ENCODE data around the gene CREB3L1. TPM values are rescaled to one million over a fixed set of nuclear protein-coding genes. Genes with fewer than 3 reads are reported as not detected.
A peak's percentile ranks its signal among the peaks of the same experiment; 100 is the strongest.

CREB3L1 gene
- total RNA-seq, 1 donor from 2014 or later: 1.9 TPM

DNA sequence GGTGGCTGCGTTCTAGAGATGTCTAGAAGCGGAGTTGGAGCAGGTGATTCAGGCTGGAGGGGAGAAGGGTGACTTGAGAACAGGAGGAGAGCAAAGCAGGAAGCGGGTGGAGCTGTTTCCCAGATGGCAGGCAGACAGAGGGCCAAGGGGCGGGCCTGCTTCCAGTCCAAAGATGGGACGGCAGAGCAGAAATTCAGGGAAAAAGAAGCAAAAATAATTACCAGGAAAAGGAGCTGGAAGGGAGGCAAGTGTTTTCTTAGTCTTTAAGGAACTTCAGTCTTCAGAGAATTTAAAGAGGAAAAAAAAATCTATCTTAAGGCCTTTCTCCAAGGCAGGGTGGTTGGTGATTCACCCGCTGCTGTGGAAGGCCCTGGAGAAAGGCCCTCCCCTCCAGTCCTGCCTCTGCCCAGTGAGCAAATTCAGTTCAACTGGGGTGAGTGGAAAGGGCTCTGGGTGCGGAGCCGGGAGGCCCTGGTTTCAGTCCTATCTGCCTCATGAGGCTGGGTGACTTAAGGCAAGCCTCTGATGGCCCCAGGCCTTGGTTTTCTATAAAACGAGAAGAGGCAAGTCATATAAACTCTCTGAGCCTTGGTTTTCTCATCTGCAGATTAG, 4.5 kb upstream of the CREB3L1 start:
- no peak for DNase-seq (ENCODE audit: low read depth, low spot score)

DNA sequence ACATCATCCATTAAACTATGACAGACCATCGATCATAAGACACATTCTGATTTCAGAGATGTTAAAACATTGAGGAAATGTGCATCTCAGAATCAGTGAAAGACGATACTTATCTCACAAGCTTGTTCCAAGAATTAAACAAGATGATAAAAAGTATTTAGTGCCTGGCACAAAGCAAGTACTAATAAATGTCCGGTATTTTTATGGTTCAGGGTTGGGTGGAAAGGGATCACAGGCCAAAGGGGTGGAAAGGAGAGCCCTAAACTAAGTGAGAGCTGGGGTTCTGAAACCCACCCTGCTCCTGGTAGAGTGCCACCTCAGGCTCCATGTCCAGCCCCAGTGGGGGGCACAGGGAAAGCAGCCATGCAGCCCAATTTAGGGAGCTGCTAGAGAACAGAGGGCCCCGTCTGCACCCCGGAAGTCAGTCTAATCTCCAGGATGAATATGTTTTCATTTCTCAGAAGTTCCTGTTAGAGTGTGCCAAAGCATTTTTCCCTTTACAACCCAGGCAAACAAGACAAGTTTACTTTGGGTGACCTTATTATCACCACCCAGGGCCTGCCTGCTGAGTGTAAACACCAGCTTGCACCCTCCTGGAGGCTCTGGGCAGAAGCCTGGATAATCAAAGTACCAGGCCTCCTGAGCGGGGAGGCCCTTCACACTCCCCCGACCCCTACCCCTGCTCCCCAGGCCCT, 3.8 kb upstream of the CREB3L1 start:
- DNase-seq (ENCODE audit: low read depth, low spot score): no peak

DNA sequence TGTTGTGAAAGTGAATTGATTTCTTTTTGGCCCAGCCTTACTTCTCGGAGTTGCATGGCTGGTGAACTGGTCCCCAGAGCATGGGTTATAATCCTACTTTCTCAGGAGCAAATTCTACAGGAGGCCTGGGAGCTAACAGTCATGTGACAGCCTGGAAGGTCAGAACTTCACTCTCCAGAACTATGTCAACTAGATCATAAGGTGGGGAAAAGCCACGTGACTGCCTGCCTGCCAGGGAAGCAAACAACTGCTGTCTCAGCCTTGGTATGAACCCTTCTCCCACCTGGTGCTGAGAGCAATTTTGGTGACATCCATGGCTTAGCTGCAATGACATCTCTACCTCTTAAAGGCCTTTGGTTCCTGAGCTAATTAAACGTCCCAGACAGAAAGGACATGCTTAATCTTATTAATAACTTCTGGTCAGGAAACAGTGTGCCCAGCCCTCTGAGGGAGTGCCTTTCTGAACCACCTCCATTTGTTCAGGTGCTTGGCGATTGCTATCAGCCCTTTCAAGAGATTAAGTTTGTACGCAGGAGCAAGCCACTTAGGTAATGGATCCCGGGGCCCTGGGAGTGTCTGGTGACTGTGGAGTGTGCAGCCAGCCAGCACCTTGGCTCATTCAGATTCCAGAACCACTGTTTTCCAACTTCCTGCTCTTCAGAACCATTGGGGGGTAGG, 1.4 kb upstream of the CREB3L1 start:
- DNase-seq (ENCODE audit: low read depth, low spot score): no peak

DNA sequence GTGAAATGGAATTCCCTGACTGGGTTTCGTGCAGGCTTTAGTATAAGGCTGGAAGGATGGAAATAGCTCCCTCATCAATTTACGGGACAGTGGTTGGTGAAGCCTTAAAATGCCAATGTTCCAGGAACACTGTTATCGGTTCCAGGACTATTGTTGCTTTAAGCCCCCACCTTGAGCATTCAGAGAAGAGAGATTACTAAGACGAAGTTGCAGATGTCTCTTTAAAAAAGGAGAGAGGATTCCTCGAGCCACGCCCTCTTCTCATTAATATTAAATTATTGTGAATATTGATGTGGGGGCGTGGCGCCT, 195 bp upstream of the CREB3L1 start:
- DNase-seq (ENCODE audit: low read depth, low spot score): no peak

DNA sequence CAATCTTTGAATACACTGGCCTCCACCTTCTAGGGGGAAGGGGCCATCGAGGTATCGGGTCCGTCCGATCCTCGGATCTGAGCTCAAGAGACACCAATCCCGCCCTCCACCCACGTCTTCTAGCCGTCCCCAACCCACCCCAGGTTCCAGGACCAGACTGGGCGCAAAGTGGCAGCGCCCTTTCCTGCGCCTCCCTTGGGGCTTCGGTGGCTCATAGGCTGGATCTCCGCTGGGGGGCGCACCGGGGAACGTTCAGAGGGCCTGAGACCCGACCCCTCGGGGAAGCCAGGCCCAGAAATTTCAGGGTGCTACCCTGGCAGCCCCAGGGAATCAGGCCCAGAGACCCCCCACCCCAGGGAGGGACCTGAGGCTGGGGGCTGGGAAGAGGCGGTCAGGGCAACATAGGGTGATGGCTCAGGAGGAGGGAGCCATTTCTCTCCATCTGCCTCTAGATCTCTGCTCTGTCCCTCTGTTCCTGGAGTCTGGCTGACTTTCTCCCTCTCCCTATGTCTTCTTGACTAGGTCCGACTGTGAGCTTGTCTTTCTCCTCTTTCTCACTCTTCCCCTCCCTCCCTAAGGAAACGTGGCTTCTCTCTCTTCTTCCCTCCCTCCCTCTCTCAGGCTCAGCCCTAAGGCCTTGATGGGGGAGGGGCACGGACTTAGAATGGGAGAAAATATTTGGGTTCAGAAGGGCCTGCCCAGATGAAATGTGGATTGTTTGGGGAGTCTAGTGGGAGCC, 1.1 kb downstream of the CREB3L1 start:
- DNase-seq (ENCODE audit: low read depth, low spot score): no peak

DNA sequence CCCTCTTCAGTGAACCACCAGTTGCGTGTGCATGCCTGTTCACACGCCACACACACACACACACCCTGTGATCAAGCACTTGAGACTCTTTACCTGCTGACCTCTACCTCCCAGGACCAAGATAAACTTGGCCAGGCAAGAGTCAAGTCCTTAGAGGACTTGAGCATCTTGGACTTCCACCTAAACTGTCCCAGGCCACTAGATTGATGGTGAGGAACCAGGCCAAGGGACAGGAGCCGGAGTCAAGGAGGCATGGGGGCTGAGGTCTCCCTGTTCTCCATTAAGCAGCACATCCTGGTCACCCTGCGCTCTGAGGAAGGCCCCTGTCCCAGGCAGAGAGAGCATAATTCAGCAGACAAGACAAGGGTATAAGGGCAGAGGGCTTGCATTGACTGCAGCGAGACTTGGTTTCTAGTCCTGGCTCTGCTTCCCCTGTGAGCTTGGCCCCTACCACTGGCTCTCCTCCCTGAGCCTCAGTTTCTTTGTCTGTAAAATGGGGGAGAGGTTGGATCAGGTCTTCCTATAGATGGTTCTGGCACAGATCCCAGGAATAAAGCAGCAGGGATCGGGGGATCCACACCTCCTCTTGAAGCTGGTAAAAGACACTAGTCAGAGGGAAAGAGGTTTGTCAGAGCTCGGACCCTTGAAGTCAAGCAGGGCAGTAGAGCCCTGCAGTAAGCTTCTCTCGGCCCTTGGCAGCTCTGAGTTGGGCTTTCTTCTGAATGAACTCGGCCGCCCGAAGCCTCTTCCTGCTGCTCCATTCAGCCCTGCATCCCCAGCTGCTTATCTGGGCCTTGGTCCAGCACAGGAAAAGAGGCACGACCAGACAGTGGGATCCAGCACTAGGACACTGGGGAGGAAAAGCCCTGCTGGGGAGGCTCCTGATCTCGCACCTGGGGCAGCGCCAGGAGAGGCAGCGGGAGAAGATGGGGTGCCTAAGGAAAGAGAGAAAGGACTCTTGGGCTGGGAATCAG, 2.0 kb downstream of the CREB3L1 start:
- peak; percentile 40 for DNase-seq (ENCODE audit: low read depth, low spot score)

DNA sequence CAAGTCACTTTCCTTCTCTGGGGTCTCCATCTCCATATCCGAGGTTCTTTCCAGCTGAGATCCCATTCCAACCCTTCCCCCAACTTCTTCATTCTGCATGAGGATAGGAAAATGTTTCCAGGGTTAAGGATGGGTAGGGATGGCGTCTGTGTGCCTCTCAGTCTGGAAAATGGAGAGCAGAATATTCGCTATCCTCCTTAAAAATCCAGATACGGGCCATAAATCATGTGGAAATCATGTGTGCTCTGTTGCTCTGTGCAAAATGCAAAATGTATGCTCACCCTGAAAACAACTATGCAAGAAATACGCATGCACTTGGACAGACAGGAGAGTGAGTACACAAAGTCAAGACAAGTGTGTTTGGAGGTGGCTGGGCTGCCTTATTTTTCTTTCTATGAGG, 3.2 kb downstream of the CREB3L1 start:
- DNase-seq (ENCODE audit: low read depth, low spot score): no peak

DNA sequence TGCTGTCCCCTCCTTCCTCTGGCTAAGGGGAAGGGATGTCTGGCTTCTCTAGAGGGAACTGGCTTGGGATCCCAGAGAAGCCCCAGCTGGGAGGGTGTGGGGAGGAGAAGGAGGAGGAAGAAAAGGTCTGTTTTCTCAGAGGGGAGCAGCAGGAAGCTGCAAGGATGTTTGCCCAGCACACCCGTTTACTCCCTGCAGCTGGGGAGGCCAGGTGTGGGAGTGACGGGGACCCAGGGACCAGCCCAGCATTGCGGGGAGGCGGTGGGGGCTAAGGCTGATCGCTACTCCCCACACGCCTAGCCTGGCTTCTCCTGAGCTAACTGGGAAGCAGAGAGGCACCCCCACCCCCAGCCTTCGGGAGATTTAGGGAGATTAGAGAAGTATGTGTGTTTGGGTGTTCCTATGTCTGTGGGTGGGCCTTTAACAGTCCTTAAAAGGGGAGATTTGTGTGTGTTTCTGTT, 3.9 kb downstream of the CREB3L1 start:
- no peak for DNase-seq (ENCODE audit: low read depth, low spot score)

DNA sequence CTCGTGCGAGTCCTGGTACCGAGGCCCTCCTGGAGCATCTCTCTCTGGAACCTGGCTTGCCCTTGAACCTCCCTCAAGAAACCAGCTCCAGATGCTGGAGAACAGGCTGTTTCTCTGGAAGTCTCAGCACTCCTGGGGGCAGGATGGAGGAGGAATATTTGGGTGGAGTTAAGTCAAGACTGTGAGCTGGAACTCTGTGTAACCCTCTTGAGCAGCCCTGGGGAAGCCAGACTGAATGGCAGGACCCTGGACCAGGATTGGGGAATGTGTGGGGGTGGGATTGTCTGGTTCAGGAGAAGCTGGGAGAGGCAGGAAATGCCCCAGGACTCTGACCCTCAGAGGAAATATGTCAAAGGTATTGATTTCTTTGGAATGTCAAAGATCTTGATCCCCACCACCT, 7.7 kb downstream of the CREB3L1 start:
- no peak for DNase-seq (ENCODE audit: low read depth, low spot score)

DNA sequence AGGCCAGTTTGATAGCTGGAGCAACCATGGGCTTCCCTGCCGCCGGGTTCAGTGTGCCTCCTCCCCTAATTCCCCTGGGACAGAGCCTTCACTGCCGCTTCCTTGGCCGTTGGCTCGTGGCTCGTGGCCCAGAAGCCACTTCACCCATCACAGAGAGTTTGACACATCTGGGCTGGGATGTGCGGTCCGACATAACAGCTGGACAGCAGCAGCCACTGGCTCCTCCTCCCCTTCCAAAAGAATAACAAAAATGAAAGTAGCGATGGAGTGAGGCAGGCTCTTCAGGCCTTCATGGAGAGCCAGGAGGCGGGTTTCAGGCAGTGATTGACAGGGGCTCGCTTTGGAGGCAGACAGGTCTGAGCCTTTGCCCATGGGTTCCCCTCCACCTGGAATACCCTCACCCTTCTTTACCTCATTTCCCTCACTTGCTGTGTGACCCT, 8.2 kb downstream of the CREB3L1 start:
- DNase-seq (ENCODE audit: low read depth, low spot score): no peak

DNA sequence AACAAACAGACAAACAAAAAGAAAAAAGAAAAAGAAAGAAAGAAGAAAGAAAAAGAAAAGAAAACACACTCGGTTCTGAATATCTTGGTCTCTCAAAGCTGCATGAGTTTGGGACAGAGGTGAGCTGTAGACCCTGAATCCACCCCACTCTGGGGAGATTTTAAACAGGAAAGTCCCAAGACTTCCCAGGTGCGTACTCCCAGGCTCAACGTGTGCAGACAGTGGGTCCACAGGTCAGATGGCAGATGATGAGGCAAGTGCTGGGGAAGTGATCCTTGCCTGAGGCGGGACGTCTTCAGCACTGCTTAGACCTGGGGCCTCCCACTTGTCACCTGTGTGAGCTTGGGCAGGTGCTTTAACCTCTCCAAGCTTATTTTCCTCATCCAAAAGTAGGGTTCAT, 9.3 kb downstream of the CREB3L1 start:
- no peak for DNase-seq (ENCODE audit: low read depth, low spot score)

DNA sequence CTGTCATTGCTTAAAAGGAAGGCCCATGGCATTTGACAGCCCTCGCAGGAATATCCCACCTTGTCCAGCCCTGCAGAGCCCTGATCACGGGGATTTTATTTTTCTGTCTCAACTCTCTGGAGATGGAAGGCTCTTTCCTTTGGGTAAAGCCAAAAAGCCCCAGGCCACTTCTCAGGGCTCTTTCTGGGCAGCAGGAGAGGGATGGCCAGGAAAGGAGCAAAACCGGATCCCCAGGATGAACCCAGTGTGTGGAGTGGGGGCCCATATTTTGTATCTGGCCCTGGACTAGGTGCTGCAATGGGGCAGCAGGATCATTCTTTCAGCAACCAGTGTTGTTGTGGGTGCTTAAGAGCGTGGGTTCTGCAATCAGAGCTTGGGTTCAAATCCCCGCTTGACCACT, 11.0 kb downstream of the CREB3L1 start:
- DNase-seq (ENCODE audit: low read depth, low spot score): no peak

DNA sequence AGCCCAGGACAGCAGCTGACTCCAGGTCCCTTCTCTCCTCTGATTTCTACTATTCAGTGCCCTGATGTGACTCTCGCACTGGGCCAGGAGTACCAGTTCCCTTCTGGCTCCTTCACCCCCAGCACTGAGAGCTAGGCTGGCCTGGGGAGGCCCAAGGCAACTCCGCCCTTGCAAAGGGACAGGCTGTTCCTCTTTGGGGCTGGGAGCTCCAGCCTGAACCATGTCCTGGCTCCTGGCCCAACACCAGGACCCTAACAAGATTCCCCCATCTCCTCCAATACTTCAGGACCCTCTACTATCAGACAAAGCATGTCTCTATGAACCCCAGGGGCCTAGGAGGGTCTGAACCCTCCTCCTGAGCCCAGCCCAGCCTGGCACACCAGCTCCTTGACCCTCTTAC, 12.5 kb downstream of the CREB3L1 start:
- DNase-seq (ENCODE audit: low read depth, low spot score): no peak

DNA sequence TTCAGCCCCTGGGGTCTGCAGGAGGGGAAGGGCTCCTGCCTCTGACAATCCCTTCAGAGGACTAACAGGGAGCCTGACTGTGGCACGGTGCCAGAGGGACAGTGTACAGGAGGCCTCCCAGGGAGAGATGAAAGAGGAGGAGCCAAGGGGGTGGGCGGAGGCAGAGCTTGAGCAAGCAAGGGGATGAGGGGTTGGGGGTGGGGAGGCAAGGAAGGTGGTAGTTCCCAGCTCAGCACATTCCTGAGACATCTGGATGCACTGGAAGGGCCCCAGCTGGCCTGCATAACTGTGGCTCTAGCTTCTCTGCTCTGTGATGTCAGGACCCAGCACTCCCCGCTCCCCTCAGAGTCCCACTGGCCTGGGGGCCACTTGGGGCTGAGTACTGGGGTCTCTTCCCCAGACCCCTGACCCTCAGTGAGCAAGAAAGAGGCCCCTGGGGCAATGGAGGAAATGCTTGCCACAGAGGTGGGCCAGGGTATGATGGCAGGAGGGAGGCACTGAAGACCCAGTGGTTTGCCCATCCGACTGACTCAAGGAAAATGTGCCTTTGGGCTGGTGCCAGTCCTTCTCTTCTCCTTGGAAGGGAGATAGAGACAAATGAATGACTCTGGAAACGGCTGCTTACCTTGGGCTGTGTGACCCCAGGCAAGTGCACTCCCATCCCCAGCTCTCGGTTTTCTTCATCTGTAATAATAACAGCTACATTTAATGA, 13.3 kb downstream of the CREB3L1 start:
- no peak for DNase-seq (ENCODE audit: low read depth, low spot score)

DNA sequence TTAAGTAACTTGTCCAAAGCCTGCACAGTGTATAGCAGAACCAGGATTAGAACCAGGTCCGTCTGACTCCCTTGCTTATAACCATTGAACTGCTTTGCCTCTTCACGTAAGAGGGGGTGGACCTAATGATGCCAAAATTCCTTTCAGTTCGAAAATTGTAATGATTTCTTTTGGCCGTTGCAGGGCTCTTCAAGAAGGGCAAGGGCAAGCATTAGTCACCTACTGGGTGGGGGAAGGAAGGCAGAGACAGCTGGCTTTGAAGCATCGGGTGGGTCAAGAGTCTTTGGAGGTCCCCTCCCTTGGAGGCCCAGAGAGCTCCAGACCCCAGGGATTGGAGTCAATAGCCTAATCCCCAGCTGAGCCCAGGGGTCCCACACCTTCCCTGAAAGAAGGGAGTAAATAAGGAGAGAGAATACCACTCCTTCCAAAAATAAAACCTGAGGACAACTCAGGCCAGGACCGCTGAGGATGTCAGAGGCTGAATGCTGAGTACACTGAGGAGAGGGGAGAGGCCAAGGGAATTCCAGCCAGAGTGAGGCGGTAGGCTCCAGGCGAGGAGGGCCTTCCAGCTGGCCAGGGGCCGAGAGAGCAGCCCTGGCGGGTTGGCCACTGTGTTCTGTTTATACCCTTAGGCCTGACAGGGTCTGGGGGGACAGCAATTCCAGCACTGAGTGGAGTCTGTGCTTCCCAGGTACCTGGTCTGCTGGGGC, 14.1 kb downstream of the CREB3L1 start:
- DNase-seq (ENCODE audit: low read depth, low spot score): no peak

DNA sequence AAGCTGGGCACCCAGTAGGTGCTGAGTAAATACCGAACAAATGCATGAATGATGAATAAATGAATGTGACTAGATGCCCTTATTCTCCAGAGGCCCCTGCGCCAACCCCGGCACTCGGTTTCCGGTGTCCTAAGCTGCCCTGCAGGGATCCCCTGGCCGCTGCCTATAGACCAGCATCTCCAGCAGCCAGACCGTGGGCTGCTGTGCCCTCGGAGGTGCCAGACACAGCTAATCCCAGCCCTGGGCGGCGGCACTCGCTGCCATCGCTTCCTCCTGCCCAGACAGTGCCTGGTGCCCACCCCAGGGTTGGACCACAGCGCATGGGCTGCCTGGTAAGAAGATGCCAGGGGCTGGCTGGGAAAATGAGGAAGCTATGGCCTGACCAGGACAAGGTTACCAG, 15.6 kb downstream of the CREB3L1 start:
- DNase-seq (ENCODE audit: low read depth, low spot score): no peak

DNA sequence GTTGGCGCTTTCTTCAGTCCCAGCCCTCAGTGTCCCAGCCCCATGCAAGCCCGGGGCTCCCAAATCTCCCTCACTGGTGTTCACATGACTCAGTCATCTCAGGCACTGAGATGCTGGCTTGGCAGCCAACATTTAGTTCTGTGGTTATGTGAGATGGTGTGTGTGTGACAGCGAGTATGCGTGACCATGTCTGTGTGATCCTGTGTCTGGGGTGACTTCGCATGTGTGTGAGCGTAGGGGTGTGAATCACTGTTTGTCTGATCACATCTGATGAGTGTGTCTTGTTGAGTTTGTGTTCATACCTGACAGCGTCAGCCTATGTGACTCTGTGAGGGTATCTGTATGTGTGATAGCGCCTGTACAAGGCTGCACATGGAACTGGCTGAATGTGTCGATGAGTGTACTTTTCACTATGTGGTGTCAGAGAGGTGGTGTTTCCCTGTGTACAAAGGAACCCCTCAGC, 16.2 kb downstream of the CREB3L1 start:
- no peak for DNase-seq (ENCODE audit: low read depth, low spot score)

DNA sequence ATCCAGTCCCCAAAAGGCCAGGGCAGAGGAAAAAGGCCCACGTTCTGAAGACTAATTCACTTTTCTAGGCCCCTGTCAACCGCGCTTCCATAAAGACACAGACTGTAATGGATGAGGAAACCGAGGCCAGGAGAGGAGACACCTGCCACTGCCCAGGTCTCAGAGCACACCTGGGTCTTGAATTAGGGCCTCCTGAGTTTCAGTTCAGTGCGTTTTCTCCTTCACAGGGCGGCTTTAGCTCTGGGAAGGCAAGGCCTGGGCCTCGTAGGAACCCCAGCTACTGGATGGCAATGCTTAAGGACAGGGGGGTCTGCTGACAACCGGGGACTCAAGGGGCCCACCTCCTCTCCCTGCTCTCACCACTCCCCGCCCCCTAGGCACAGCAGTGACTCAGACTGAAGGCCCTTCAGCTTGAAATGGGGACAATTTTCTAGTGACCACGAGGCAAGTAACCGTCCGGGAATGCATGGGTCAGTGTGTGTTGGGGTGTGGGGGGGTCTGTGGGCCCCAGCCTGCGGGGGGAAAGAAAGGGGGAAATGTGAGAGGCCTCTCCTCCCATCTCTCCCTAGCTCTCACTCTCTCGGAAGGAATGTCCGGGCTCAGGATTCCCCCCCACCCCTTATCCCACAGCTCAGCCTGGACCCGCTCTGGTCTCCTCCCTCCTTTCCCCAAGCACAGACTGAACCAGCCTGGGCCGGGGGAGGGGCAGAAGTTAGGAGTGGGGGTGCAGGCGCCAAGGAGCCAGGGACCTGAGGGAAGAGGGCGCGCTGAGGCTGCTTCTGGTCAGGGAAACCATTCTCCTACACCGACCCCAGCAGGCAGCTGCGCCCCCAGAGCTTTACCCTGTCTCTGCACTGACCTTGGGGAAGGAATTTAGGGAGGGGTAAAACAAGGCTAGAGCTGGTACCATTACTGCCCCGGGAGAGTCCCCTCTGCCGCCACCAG, 17.2 kb downstream of the CREB3L1 start:
- DNase-seq (ENCODE audit: low read depth, low spot score): no peak
